GM06990 (cell line): Measurements from ENCODE around the gene SCO1.
A peak's percentile ranks its signal among the peaks of the same experiment; 100 is the strongest.

Experiments
- DNase-seq: peaks from one replicate; pipeline ENCODE4 v3.0.0-alpha.2; 2011; ENCODE audit not compliant: insufficient read length; ENCODE audit errors: extremely low read depth
- H3K27me3 ChIP-seq: replicated peaks from 2 replicates; pipeline ENCODE4 v1.6.0; 2011; ENCODE audit warnings: low read length; ENCODE audit not compliant: control insufficient read depth, insufficient read depth
- H3K36me3 ChIP-seq: 2 replicates; pipeline ENCODE4 v1.5.1; 2011; ENCODE audit warnings: low read length; ENCODE audit not compliant: control insufficient read depth, insufficient read depth
- H3K4me3 ChIP-seq: replicated peaks from 2 replicates; pipeline ENCODE4 v1.5.1; 2011; ENCODE audit warnings: low read depth, mild to moderate bottlenecking, control low read depth, low read length
- TF ChIP-seq, protein P1 (sequence below): IDR thresholded peaks from 2 replicates; pipeline ENCODE4 v1.5.1; 2011; ENCODE audit warnings: low read length, control low read depth, mild to moderate bottlenecking, inconsistent platforms; ENCODE audit not compliant: insufficient read depth, poor library complexity, severe bottlenecking

SCO1 gene

DNA sequence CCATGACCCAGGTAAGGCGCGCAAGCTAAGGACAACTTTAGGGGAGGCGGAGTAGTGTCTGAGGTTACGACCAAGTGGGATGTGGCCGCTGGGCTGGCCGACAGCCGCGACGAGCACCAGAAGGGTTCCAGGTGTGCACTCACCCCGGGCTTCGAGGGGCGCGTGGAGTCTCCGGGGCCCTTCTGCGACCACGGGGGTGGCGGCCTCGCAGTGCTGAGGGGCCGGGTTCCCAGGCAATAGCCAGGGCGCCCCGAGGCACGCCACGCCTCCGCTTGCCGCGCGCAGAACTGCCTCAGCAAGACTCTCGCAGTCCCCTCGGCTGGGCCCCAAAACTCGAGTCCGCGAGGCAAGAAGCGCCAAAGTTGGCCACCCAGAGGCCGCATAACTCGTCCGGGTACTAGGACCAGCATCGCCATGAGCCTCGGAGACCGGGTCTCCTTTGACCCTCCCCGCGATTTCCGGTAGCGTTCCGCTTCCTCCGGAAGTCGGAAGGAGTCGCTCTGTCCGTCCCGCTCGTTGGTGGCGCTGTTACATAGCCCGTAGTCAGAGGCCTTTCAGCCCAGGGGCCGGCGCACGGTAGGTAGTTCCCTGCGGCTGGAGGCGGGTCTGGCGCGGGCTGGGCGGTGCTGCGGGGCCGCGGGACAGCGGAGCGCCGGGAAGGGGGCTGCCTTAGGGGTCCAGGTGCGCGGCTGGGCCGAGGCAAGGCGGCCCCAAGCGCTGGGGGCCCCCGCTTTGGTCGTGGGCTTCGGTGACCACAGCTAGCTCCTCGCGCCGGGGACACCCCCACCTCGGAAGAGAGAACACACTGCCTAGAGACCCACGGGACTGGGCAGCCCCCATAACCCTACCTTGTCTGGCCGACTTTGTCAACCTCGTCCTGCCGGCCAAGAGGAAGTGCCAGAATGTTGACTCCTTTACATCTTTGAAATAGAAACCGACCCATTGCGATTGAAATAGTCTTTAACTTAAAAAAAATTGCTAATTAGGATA is at the start of gene SCO1, which contains the start of gene ADPRM:
Gene SCO1 (minus strand): TSS at position 442 of the 990 bp plus-strand sequence. CDS start 26 bp downstream, at position 416.
Gene ADPRM (plus strand): TSS at position 503 of the 990 bp plus-strand sequence. CDS start 7,333 bp downstream, outside the sequence.
- H3K27me3 ChIP-seq: no peaks in the 10 kb centered on the region
- peaks cover 4% of the 10 kb centered on the region for H3K36me3 ChIP-seq
- TF ChIP-seq, protein P1, sequence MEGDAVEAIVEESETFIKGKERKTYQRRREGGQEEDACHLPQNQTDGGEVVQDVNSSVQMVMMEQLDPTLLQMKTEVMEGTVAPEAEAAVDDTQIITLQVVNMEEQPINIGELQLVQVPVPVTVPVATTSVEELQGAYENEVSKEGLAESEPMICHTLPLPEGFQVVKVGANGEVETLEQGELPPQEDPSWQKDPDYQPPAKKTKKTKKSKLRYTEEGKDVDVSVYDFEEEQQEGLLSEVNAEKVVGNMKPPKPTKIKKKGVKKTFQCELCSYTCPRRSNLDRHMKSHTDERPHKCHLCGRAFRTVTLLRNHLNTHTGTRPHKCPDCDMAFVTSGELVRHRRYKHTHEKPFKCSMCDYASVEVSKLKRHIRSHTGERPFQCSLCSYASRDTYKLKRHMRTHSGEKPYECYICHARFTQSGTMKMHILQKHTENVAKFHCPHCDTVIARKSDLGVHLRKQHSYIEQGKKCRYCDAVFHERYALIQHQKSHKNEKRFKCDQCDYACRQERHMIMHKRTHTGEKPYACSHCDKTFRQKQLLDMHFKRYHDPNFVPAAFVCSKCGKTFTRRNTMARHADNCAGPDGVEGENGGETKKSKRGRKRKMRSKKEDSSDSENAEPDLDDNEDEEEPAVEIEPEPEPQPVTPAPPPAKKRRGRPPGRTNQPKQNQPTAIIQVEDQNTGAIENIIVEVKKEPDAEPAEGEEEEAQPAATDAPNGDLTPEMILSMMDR: no peak
- DNase-seq: peak; percentile 90
- peak within 1 kb of the TSS; percentile 95 for H3K4me3 ChIP-seq

DNA sequence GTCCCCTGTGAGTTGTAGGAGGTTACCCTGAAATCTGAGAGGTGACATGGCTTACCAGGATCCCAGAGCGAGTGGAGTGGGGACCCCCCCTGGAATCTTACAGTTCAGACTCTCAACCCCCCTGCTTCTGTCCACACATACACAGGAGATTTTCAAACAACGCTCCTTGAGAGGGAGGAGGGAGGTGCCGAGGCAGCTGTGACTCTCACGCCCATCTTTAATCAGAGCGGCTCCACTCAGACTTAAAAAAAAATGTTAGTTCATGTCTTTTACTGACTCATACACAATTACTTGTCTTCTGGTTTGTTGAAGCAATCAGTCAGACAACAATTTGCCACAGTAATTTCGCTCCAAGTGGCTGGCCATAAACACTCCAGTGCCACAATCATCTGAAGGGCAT is 47.9 kb upstream of the SCO1 start:
- no peak for DNase-seq
- Histone ChIP-seq H3K4me3 (no peak overlapping the region), H3K36me3 (no peaks in the 10 kb centered on the region), H3K27me3 (no peaks in the 10 kb centered on the region; the same call in none of the 2 replicates)
- TF ChIP-seq, protein P1: no peak

DNA sequence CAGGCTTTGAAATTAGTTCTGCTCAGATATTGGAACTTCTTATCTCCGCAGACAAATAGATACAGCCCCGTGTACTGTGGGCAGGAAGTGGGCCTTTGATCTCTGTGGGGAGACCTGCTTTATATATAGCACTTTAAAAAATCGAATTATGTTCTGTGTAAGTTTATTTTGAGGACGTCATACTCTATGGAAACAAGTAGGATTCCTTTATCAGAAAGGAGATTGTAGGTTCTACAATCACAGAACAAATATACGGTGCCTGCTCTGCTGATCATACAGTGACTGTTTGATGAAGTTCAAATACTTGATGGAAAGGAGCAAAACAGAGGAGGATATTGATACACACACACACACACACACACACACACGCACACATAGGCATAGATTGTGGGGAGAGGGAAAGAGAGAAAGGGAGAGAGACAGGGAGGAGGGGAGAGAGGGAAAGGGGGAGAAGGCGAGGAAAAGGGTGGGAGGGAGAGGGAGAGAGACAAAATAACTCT is 47.2 kb upstream of the SCO1 start:
- Histone ChIP-seq H3K36me3 (no peaks in the 10 kb centered on the region), H3K4me3 (no peak overlapping the region), H3K27me3 (no peaks in the 10 kb centered on the region; the same call in none of the 2 replicates)
- DNase-seq: no peak
- TF ChIP-seq, protein P1: no peak

DNA sequence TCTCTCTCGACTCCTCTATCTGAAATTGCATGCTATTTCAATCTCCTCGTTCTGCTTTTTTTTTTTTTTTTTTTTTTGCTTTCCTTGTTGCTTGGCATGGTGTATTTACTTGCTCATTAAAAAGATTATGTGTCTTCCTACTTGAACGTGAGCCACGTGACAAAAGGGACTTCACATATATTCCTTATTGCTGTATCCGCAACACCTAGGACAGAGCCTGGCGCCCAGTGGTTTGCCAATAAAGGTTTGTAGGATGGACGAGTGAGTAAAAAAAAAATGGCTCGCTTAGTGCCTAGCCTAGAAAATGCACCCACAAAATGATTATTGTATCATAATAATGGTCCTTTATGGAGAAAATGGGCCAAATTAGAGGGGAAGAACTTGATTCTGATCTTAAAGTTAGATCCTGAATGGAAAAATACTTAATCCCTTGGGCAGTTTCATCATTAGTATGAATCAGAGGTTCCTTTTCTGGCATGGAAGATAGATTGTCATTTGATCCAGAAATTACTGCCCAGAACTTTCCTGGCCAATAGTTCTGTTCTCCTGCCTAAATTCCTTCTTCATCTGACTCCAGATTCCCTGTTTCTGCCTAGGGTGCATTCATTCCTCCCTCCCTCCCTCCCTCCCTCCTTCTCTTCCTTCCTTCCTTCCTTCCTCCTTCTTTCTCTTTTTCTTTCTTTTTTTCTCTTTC is 46.1 kb upstream of the SCO1 start:
- Histone ChIP-seq H3K27me3 (no peaks in the 10 kb centered on the region; the same call in none of the 2 replicates), H3K36me3 (no peaks in the 10 kb centered on the region), H3K4me3 (no peak overlapping the region)
- DNase-seq: no peak
- TF ChIP-seq, protein P1: no peak

DNA sequence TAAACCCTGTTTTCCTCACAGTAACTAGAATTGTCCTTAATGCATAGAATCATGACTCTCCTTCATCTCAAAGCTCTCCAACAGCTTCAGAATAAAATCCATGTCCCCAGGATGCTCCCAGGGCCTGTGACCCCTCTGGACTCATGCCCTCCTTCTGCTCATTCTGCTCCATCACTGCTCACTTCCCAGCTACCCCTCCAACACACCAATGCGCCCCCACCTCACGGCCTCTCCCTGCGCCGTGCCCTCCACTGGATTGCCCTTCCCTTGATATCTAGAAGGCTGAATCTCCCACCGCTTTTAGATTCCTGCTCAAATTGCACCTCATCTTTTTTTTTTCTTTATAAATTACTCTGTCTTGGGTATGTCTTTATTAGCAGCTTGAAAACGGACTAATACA is 45.1 kb upstream of the SCO1 start:
- no peaks in the 10 kb centered on the region for H3K36me3 ChIP-seq
- TF ChIP-seq, protein P1: no peak
- H3K27me3 ChIP-seq: no peaks in the 10 kb centered on the region; the same call in none of the 2 replicates
- H3K4me3 ChIP-seq: no peak overlapping the region
- DNase-seq: no peak
